CD14-positive monocyte (primary cell): ENCODE measurements around the gene CAMTA1. TPM values are rescaled to one million over a fixed set of nuclear protein-coding genes. Genes with fewer than 3 reads are reported as not detected.

Experiments
- DNase-seq, 3 donors: peaks; one replicate each; pipeline ENCODE4 v3.0.0-alpha.2; 2011 to 2022
- H2AFZ ChIP-seq: 2 replicates; pipeline ENCODE4 v1.6.0; 2012; ENCODE audit warnings: mild to moderate bottlenecking, low read depth, low read length, inconsistent platforms; ENCODE audit not compliant: insufficient read depth, poor library complexity, severe bottlenecking
- H3K27ac ChIP-seq, 2 donors: 1 replicate in 1 of 2; 2 replicates in 1 of 2; pipeline ENCODE4 v1.5.1; 2012 to 2013; ENCODE audit warnings: low read length in 2 of 2, control low read depth in 1 of 2, inconsistent platforms in 1 of 2, low read depth in 1 of 2, mild to moderate bottlenecking in 1 of 2
- H3K27me3 ChIP-seq, 2 donors: one replicate each; pipeline versions ENCODE4 v1.6.0 to v1.6.1; 2011 to 2013; ENCODE audit warnings: low read length in 2 of 2; ENCODE audit not compliant: control insufficient read depth in 2 of 2, insufficient read depth in 2 of 2
- H3K36me3 ChIP-seq, 2 donors: replicated peaks in 1 of 2; 1 replicate in 1 of 2; 2 replicates in 1 of 2; pipeline versions ENCODE4 v1.5.1 to v1.6.1; 2012 to 2013; ENCODE audit warnings: low read length in 2 of 2, control low read depth in 1 of 2, inconsistent platforms in 1 of 2, mild to moderate bottlenecking in 1 of 2; ENCODE audit not compliant: insufficient read depth in 2 of 2, control insufficient read depth in 1 of 2
- H3K4me1 ChIP-seq, 2 donors: 1 replicate in 1 of 2; 2 replicates in 1 of 2; pipeline versions ENCODE4 v1.5.1 to v1.6.1; 2012 to 2013; ENCODE audit warnings: low read length in 2 of 2, control low read depth in 1 of 2, inconsistent platforms in 1 of 2, mild to moderate bottlenecking in 1 of 2, moderate library complexity in 1 of 2; ENCODE audit not compliant: insufficient read depth in 2 of 2, control insufficient read depth in 1 of 2
- H3K4me2 ChIP-seq: replicated peaks from 2 replicates; pipeline ENCODE3; 2012; ENCODE audit warnings: low read length, moderate library complexity, mild to moderate bottlenecking; ENCODE audit not compliant: poor library complexity, severe bottlenecking; ENCODE audit errors: extremely low read depth
- H3K4me3 ChIP-seq, 3 experiments: fragments of 200-600 bp in 1 of 3; sonication (generic) in 1 of 3; replicated peaks in 1 of 3; 1 replicate in 2 of 3; 2 replicates in 1 of 3; pipeline ENCODE4 v1.5.1; 2011 to 2013; ENCODE audit warnings: low read length in 3 of 3, mild to moderate bottlenecking in 3 of 3, control low read depth in 2 of 3, low read depth in 2 of 3, inconsistent platforms in 1 of 3, moderate library complexity in 1 of 3
- H3K79me2 ChIP-seq: 2 replicates; pipeline ENCODE4 v1.6.0; 2012; ENCODE audit warnings: mild to moderate bottlenecking, control low read depth, inconsistent platforms, low read length, moderate library complexity; ENCODE audit not compliant: insufficient read depth
- H3K9ac ChIP-seq: 2 replicates; pipeline ENCODE4 v1.6.0; 2017; ENCODE audit warnings: low read length, mild to moderate bottlenecking; ENCODE audit not compliant: insufficient read depth, poor library complexity, severe bottlenecking
- H3K9me3 ChIP-seq, 2 donors: replicated peaks in 1 of 2; 1 replicate in 1 of 2; 2 replicates in 1 of 2; pipeline versions ENCODE4 v1.5.1 to v1.6.1; 2012 to 2013; ENCODE audit warnings: low read length in 2 of 2, control low read depth in 1 of 2; ENCODE audit not compliant: control insufficient read depth in 1 of 2, insufficient read depth in 1 of 2
- H4K20me1 ChIP-seq: 2 replicates; pipeline ENCODE4 v1.6.0; 2012; ENCODE audit warnings: mild to moderate bottlenecking, low read length, control low read depth, moderate library complexity; ENCODE audit not compliant: insufficient read depth
- H3K27ac Mint-ChIP-seq, 7 donors: one replicate each; pipeline ENCODE4 v1.8.0; 2020; ENCODE audit warnings: mild to moderate bottlenecking in 7 of 7, mixed read lengths in 7 of 7, moderate library complexity in 6 of 7, inconsistent platforms in 2 of 7
- H3K27me3 Mint-ChIP-seq, 3 donors: one replicate each; pipeline ENCODE4 v1.8.0; 2021 to 2022; ENCODE audit warnings: low read depth in 3 of 3, mild to moderate bottlenecking in 3 of 3, mixed read lengths in 3 of 3, moderate library complexity in 3 of 3, inconsistent platforms in 1 of 3
- H3K36me3 Mint-ChIP-seq, 2 donors: one replicate each; pipeline ENCODE4 v1.8.0; 2020; ENCODE audit warnings: mixed read lengths in 2 of 2, inconsistent platforms in 1 of 2, mild to moderate bottlenecking in 1 of 2
- H3K4me1 Mint-ChIP-seq: one replicate; pipeline ENCODE4 v1.8.0; 2020; ENCODE audit warnings: mild to moderate bottlenecking, mixed read lengths
- H3K4me3 Mint-ChIP-seq, 2 donors: one replicate each; pipeline ENCODE4 v1.8.0; 2020; ENCODE audit warnings: mild to moderate bottlenecking in 2 of 2, mixed read lengths in 2 of 2, moderate library complexity in 1 of 2
- H3K9me3 Mint-ChIP-seq, 7 donors: one replicate each; pipeline ENCODE4 v1.8.0; 2020 to 2022; ENCODE audit warnings: mixed read lengths in 7 of 7, mild to moderate bottlenecking in 6 of 7, moderate library complexity in 6 of 7, inconsistent platforms in 2 of 7
- CTCF ChIP-seq: fragments of 200-600 bp; IDR thresholded peaks from one replicate; pipeline ENCODE4 v1.8.0; 2022; ENCODE audit warnings: antibody characterized with exemption, mild to moderate bottlenecking
- WGBS: methylation state at CpG from one replicate; pipeline ENCODE4 v1.1.5; 2013; ENCODE audit warnings: missing lambda C conversion rate; ENCODE audit not compliant: insufficient coverage; 5-methylcytosine and 5-hydroxymethylcytosine counted together
- intact Hi-C, 2 donors: fragments of 100-400 bp; cut with micrococcal nuclease; formaldehyde crosslinking; loops; one replicate each; pipeline versions ENCODE4 v1.15.0 to v1.15.1; 2023
- polyA plus RNA-seq, 3 donors: library from polyadenylated mRNA; depleted of rRNA in 1 of 3; unstranded in 2 of 3; stranded (reverse) in 1 of 3; fragments of 300-500 nt in 2 of 3; fragments of >200 nt in 1 of 3; fragmentation: Illumina TruSeq in 2 of 3; gene quantifications; 1 replicate in 2 of 3; 2 replicates in 1 of 3; pipeline ENCODE4 v1.2.3, GENCODE V29; 2012 to 2021

The CAMTA1 gene
- polyA plus RNA-seq, 3 donors: 52.0 to 89.6 (median 78.3) TPM

- Mint-ChIP-seq H3K4me3 (no peak overlapping the region), H3K27ac (no peak overlapping the region), H3K4me1 (no peaks in the 10 kb centered on the region), H3K36me3 (no peaks in the 10 kb centered on the region), H3K27me3 (peaks cover 0 to 3% (median 0%) of the 10 kb centered on the region in 3 donors), H3K9me3 (peaks cover 0 to 5% (median 2%) of the 10 kb centered on the region in 7 donors)
- Histone ChIP-seq H3K9me3 (no peaks in the 10 kb centered on the region), H3K79me2 (no peaks in the 10 kb centered on the region), H4K20me1 (no peaks in the 10 kb centered on the region), H3K36me3 (no peaks in the 10 kb centered on the region), H2AFZ (no peak overlapping the region), H3K9ac (no peak overlapping the region), H3K4me1 (no peaks in the 10 kb centered on the region), H3K4me2 (no peak overlapping the region), H3K27ac (no peak overlapping the region), H3K27me3 (no peaks in the 10 kb centered on the region), H3K4me3 (no peak overlapping the region)
- intact Hi-C loops: no loop called here
- no peak for TF ChIP-seq CTCF
- WGBS: no CpG with 5 or more reads among the region's 1 CpG
- no peak for DNase-seq
These were observed 645.4 kb downstream of the CAMTA1 start for GRCh38 chr1:7430691-7431090.

- intact Hi-C loops: no loop called here
- Histone ChIP-seq H3K4me2 (no peak overlapping the region), H3K9me3 (no peaks in the 10 kb centered on the region), H3K4me3 (no peak overlapping the region), H3K4me1 (no peaks in the 10 kb centered on the region), H3K36me3 (no peaks in the 10 kb centered on the region), H2AFZ (no peak overlapping the region), H3K79me2 (no peaks in the 10 kb centered on the region), H3K27ac (no peak overlapping the region), H4K20me1 (no peaks in the 10 kb centered on the region), H3K9ac (no peak overlapping the region), H3K27me3 (no peaks in the 10 kb centered on the region)
- Mint-ChIP-seq H3K4me3 (no peak overlapping the region), H3K4me1 (no peaks in the 10 kb centered on the region), H3K36me3 (no peaks in the 10 kb centered on the region), H3K27ac (peak overlapping the region in 1 of 7 donors; percentile 57), H3K9me3 (peaks cover 0 to 5% (median 2%) of the 10 kb centered on the region in 7 donors), H3K27me3 (peaks cover 0 to 3% (median 3%) of the 10 kb centered on the region in 3 donors)
- DNase-seq: no peak
- no peak for TF ChIP-seq CTCF
- WGBS: 77% methylated on average over 12 of the region's 15 CpGs
These were observed 647.0 kb downstream of the CAMTA1 start for GRCh38 chr1:7432102-7432899.
